Measurements from ENCODE around the gene NTRK2.

NTRK2 gene

DNA sequence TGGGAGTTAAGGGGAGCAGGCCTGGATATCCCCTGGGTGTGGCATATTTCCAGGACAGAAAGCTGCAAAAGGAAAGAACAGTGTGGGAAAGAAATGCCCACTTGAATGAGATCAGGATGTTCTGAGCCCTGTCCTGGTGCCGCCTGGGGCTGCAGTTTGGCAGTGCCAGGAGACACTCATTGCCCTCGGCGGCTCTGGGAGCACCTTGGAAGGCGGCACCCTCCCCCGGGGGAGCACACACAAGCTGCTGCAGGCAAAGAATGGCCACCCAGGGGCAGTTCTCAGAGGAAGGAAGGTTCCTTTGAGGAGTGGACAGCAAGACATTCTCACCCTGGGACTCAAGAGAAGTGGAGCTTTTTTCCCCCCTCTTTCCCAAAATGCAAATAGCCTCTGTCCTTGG lies 305.3 kb downstream of the NTRK2 start:
- no peak for DNase-seq (ENCODE audit: low read depth)

DNA sequence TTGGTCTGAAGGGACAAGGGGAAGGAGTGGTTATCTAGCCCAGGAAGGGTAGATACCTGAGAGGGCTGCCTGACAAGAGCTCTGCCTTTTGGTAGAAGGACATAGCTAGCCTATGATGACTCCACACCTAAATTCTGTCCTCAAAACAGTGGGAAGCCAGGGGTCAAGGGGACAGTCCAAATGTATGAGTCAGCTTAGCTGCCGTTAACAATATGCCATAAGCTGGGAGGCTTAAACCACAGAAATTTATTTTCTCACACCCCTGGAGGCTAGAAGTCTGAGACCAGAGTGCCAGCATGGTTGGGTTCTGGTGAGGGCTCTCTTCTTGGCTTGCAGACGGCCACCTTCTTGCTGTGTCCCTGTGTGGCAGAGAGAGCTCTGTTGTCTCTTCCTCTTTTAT lies 306.4 kb downstream of the NTRK2 start:
- DNase-seq (ENCODE audit: low read depth): no peak

DNA sequence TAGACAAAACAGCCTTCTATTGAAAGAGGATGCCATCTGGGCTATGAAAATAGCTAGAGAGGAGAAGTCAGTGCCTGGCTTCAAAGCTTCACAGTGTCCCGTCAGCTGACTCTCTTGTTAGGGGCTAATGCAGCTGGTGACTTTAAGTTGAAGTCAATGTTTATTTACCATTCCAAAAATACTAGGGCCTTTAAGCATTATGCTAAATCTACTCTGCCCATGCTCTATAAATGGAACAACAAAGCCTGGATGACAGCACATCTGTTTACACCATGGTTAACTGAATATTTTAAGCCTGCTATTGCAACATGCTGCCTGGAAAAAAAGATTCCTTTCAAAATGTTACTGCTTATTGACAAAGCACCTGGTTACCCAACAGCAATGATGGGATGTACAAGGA lies 309.1 kb downstream of the NTRK2 start:
- DNase-seq (ENCODE audit: low read depth): no peak

DNA sequence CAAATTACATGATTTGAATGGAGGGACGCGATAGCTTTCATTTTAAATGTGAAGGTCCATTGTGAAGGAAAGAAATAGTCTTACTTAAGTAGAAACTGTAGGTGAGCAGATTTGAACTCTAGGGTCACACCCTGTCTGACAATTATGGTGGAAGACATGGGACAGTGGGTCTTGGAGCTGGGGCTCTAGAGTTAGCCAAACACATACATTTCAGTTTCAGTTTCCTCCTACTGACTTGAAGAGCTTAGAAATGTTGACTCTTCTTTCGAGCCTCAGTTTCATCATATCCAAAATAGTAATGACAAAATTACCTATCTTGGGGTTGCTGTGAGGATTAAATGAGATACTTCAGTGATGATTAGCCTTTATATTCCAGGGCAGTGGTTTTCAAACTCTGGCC lies 314.2 kb downstream of the NTRK2 start:
- DNase-seq (ENCODE audit: low read depth): no peak

DNA sequence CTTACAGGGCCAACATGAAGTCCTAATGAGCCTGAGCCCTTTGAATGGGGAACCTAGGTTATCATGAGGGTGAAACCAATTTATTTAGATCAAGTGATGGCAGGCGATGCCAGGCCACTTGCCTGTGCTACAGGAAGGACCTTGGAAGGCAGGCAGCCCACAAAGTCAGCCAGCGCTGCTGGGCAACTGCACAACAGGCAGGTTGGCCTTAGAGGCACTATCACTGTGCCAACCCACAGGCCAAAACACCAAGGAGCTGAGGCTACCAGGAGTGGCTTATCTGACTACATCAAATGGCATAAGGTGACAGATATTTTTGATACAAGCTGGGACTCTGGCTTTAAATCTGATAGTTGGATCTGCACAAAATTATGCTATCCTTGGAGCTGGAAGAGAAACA lies 319.1 kb downstream of the NTRK2 start:
- no peak for DNase-seq (ENCODE audit: low read depth)

DNA sequence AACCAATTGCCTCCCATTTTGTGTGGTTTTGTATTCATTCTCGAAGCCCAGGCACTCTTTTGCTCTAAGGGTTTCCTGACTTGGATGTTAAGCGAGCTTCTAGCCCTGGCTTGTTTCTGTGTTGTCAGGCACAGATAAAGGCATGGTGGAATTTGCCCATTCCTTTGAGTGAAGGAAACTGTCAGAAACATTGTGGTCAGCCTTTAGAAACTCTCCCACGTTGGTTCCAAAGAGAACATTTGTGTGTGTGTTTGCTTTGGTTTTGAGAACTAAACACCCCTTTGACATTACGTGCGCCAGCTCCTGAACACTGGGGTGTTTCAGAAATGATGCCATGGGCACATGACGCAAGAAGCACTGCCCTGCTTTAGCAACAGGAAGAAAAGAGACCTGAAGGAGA lies 320.9 kb downstream of the NTRK2 start:
- DNase-seq (ENCODE audit: low read depth): no peak

DNA sequence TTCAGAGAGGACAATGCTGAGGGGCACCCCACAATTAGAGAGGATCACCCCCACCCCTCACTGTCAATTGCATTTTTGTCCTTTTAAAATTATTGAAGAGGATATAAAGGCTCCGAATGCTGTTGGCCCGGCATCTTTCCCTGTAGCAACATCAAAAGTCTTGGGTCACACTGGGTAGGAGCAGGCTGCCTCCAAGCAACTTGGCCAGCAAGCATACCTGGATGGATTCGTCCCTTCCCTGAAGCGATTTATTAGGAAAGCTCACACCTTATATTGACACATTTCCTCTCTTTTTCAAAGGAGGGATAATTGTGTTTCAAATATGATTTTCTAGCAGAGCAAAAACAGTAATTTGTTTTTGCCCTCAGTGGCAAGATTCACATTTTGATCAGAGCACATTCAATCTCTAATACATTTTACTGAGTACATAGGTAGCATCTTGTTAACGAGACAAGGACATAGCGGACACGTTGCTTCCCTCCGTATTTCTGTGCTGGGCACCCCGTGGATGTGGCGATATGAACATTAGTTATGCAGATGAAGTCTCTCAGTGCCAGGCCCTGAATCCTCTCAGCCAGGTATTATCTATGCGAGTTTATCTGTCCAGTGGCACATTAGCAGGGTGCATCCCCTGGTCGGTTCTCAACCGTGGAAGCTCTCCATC lies 321.5 kb downstream of the NTRK2 start:
- DNase-seq (ENCODE audit: low read depth): no peak

DNA sequence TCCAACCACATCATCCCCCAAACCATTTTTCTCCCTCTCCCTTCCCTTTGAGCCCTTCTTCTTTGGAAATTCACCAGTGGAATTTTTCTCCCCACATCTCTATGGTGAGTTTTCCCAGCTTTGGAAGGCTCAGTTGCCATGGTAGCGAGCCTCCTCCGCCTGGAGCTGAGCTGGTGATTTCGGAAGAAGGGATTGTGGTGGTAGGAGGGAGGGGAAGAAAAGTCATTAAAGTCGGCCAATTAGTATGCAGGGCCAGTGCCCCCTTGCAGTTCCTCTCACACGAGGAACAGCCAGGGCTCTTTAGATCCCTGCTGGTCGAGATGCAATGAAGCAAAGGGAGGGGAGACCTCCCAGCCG lies 322.0 kb downstream of the NTRK2 start:
- DNase-seq (ENCODE audit: low read depth): no peak

DNA sequence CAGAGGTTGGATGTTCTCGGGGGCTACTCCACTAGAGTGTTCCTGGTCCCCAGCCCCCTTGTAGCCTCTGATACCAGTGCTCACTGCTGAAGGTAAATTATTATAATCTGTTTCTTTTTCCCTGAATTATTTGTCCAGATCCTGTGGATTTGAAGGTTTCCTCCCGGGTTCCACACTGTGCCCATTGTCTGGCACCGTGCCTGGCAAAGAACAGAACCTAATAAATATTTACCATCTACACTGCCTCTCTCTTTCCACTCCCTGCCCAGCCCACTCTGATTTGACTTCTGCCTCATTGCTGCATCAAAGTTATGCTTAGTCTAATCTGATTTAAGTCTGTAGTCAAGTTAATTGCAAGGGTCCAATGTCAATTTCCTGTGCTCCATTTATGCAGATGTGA lies 322.9 kb downstream of the NTRK2 start:
- no peak for DNase-seq (ENCODE audit: low read depth)

DNA sequence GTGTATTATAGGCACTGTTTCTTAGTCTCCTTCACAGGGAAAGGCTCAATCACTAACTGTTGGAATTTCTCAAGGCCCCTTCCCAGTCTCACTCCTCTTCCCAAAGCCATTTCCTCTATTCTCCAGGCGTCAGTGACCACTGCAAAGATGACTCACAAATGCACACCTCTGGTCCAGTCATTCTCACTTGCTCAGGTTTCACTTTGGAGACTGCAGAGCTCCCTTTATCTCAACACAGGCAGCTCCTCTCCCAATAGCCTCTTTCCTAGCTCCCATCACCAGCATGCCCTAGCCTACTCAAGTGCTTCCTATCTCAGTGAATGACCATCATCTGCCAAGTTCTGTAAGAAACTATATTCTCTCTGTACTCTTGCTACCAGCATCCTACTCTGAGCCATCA lies 323.6 kb downstream of the NTRK2 start:
- no peak for DNase-seq (ENCODE audit: low read depth)

DNA sequence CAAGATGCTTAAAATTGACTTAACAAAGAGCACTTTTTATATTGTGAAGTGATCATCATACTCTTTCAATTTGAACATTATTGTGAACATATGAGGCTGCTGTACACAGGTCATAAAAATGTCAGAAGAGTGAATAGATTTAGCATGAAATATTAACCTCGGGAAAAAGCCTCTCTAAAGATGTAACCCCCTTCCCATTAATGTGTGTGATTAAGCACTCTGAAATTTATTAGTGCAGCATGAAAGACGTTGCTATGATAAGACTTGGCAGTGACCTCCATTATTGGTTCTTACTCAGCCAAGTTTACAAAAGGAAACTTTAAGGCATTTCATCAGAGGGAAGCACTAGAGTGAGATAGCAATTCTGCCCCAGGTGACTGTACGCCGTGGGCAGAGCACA lies 326.5 kb downstream of the NTRK2 start:
- no peak for DNase-seq (ENCODE audit: low read depth)

DNA sequence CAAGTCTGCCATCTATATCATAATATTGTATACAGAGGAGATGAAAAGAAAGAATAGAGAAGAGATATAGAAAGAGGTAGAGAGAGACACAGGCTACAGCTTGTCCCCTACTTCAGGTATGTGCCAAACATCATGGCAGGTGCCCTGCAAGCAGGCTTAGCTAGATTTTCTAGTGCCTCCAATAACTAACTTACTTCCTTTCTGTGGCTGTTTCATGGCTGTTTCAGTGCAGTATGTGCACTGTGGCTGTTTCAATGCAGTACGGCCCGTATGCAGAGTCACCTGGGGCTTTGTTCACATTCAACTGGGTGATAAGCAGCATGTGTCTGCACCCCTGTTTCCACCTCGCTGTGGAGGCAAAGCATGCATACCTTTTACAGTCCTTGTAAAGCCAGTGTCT lies 327.2 kb downstream of the NTRK2 start:
- no peak for DNase-seq (ENCODE audit: low read depth)

DNA sequence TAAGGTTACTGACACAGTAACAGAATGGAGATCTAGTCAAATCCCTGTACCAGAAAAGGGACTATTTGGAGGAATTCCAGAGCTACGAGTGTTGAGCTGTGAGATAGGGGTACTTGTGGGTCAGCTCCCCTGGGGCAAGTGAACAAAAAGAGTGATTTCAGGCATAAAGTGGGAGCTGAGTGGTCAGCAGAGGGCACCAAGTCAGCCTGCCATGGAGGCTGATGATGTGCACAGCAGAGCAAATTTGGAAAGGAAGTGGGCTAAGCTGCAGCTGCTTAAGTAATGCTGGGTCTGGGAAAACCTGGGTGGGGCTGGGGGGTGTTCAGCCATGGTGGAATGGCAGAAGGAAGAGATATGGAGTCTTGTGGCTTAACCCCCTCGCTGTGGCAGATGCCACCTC lies 327.9 kb downstream of the NTRK2 start:
- no peak for DNase-seq (ENCODE audit: low read depth)

DNA sequence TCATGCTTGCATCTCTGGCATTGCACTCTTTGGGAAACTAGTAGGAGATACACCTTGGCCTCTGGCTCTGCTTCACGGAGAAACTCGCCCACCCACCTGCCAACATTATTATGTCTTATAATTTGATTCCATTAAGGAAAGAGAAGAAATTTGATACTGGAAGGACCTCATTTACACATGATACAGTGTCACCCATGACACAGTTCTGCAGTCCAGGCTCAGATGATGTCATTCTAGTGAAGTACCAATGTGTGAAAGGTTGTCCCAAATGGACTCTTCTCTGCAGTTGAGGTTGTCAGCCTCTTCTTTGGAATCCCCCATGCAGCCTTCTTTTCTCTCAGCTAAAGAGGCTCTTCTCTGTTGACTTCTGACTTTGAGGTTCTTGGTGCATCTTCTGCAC lies 329.1 kb downstream of the NTRK2 start:
- DNase-seq (ENCODE audit: low read depth): no peak

DNA sequence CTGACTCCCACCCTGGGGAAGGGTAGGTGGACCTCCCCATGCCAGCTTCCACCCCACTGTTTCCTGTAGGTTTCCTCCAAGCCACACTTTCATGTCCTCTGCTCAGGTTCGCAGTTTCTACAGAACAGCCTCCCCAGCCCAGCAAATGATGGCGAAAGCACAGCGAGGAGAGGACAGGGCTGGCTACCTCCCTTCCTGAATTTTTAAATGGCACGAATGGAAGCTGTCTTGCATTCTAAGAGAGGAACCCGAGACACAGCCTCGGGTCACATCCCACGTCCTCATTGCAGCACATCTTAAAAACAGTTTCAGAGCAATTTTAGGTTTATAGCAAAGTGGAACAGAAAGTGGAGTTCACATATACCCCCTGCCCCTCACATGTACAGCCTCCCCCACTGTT lies 330.3 kb downstream of the NTRK2 start:
- no peak for DNase-seq (ENCODE audit: low read depth)

DNA sequence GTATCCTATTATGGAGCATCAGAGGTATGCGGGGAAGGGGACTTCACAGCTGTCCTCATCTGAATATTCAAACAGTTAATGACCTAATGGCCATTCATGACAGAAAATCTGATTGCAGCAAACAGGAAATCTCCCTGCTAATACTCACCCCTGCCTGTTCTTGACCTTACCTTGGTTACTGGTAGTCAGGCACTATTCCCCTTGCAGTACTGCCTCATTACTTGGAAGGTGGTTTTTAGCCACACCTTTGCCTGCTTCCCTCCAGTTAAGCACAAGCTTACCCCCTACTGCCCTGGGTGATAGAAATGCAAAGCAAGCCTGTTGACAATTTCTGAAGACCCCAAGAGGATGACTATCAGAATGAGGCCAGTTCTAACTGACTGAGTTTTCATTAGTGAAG lies 332.4 kb downstream of the NTRK2 start:
- no peak for DNase-seq (ENCODE audit: low read depth)

DNA sequence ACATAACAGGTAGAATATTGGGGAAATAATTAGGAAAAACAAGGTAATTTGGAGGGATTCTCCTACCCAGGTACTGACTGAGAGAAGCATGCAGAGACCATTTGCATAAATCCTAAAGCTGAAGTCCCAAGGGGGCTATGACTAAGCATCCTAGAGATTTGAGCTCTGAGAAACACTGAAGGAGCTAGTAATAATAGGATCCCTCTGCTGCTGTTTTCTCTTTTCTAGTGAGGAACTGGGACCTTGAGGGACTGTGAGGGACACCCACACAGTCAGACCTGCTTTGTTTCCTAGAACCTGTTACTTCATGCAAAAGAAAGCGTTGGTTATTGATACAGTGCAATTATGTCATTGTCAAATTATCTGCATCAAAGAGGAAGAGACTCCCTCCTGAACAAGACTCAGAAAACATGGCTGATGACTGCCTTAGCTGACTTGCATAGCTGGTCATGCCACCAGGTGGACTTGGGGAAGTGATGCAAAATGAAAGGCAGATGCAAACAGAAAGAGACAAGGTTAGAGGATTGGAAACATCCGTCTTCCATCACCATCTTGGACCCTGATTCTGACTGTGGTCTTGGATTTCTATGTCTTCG lies 335.4 kb downstream of the NTRK2 start:
- DNase-seq (ENCODE audit: low read depth): no peak

DNA sequence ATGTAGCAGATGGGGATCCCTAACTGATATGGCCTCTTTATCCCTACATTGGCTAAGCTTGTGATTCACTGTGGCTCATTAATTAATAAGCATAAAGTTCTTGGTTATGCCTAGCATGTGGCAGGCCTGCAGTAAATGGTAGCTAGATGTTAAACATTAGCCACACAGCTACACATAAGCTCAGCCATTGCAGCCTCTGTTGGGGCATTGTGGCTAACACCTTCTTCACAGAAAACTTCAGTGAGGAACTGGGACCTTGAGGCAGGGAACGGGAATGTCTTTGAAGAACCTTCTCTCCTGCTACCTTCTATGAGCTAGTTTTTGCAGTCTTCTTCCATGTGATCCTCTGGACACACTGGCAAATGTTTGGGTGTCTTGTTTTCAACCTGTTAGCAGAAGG lies 338.2 kb downstream of the NTRK2 start:
- DNase-seq (ENCODE audit: low read depth): no peak

DNA sequence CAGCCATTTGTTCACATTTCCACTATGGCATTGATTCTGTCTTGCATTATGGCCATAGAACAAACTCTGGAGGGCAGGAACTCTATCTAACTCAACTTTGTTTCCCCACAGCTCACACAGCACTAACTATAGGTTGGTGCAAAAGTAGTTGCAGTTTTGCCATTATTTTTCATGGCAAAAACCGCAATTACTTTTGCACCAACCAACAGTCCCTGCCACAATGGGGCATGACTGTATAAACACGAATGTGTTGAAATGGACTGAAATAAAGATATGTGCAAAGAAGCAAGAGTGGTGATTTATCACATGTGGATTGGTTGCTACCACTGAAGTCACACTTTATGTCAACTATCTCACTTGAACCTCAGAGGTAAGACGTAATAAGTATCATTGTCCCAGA lies 338.7 kb downstream of the NTRK2 start:
- DNase-seq (ENCODE audit: low read depth): no peak

DNA sequence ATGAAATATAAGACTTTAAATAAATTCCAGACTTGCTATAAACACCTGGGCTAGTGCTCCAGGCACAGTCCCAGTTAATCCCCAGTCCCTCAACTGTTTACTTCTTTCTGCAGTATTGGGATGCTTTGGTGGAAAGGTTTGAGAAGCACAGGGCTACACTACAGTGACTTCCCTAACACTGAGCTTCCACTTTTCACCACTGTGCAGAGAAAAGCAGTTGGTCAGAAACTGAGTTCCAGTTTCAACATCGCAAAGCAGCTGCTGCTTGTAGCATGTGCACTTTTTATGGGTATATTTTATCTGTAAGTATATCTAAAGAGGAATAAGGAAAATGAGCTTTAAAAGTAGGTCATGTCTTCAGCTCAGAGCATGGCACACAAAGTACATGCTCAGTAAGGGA lies 339.7 kb downstream of the NTRK2 start:
- DNase-seq (ENCODE audit: low read depth): no peak

DNA sequence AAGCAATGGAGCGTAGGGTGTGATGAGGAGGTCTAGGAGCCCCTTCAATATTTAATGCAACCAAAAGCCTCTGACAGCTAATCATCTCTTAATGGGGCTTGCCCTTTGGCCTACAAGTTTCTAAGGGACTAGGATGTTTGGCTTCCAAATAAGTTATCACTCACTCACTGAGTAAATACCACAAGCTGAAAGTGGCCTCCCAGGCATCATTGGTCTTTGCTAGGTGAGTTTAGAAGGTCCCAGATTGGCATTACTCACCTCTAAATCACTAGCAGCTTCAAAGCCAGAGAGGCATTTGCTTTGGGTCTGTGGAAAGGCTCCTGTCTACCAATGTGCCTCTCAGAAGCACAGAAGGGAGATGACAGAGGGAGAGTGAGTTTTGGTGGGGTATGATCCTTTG lies 344.2 kb downstream of the NTRK2 start:
- no peak for DNase-seq (ENCODE audit: low read depth)

DNA sequence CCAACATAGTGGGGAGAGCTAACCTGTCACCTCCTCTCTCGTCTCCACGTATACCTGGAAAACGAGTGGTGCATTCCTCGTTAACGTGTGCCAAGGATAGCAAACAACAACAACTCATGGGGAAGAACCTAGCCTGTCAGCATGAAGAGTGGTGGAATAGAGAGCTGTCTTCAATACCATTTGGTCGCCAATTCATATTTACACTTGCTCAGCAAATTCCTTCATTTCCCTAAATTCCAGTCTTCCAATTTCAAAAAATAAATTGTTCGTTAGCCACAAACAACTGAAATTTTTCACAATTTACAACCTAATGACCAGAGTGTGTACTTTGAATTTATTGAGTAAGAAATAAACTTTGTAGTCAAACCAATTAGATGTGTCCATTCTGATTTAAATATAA lies 344.8 kb downstream of the NTRK2 start:
- DNase-seq (ENCODE audit: low read depth): no peak

DNA sequence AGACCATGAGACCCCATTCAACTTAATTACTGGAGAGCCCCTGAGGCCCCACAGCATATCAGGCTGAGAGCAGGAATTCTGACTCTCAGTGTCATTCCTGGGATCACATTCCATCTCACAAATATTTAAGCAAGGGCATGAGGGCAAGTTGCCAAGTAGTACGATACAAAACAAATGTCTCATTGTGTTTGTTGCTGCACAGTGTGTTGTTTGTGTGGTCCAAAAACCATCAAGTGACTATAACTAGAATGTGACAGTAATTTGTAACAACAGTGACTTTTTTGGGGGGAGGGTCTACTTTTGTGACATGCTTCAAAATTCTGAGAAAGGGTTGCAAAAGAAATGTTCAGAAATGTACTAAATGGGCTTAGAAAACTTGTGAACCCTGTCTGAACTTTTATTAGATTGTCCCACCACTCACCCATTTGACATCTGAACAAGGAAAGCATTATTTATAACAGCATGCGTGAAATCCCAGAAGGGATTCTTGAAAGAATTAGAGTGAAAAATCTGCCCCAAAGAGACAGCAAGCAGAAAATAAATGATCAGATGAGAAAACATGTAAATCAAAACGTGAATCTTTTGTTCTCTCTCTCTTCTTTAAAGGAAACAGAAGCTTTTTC lies 347.0 kb downstream of the NTRK2 start:
- DNase-seq (ENCODE audit: low read depth): no peak

DNA sequence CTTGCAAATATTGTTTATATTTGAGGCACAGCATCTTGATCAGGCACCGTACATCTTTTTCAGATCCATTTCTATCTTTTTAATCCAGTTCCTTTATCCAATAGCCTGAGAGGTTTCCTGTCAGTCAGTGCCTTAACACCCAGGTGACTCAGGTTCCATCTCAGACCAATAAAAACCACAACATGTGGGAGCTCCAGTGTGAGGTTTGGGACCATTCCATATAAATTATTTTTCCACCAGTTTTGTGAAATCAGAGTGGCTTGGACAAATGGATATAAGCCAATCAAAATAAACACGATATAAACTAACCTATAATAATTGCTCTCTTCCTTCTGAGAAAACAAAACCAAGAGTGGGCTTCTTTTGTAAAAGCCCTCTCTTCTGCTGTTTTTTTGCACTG lies 351.3 kb downstream of the NTRK2 start:
- DNase-seq (ENCODE audit: low read depth): no peak

All from stimulated activated CD8-positive, alpha-beta memory T cell treated with anti-CD3 and anti-CD28 coated beads, Interleukin-12 subunit alpha, Interleukin-12 subunit beta, amount 100 ng/mL, for 4 hours (primary cell).